Effector memory CD4-positive, alpha-beta T cell (primary cell): Measurements from ENCODE around the gene MYO16.

Experiments used
- DNase-seq, 3 donors: peaks; one replicate each; pipeline ENCODE4 v3.0.0-alpha.2; 2020
- H3K27ac ChIP-seq: 2 replicates; pipeline ENCODE4 v1.7.0; 2013; ENCODE audit warnings: mild to moderate bottlenecking, low read length, moderate library complexity; ENCODE audit not compliant: insufficient read depth, poor library complexity, severe bottlenecking
- H3K27me3 ChIP-seq: replicated peaks from 2 replicates; pipeline ENCODE4 v1.7.0; 2013; ENCODE audit warnings: mild to moderate bottlenecking, low read length; ENCODE audit not compliant: insufficient read depth, control insufficient read depth, poor library complexity, severe bottlenecking
- H3K36me3 ChIP-seq: 2 replicates; pipeline ENCODE4 v1.7.0; 2013; ENCODE audit warnings: mild to moderate bottlenecking, low read length, moderate library complexity; ENCODE audit not compliant: control insufficient read depth, insufficient read depth
- H3K4me1 ChIP-seq: 2 replicates; pipeline ENCODE4 v1.7.0; 2013; ENCODE audit warnings: low read length, mild to moderate bottlenecking; ENCODE audit not compliant: control insufficient read depth, insufficient read depth, poor library complexity, severe bottlenecking
- H3K4me3 ChIP-seq: 2 replicates; pipeline ENCODE4 v1.7.0; 2013; ENCODE audit warnings: low read length, low read depth, mild to moderate bottlenecking; ENCODE audit not compliant: insufficient read depth, poor library complexity, severe bottlenecking
- H3K9me3 ChIP-seq: 2 replicates; pipeline ENCODE4 v1.7.0; 2013; ENCODE audit warnings: mild to moderate bottlenecking, low read length, moderate library complexity; ENCODE audit not compliant: control insufficient read depth

Gene MYO16

GRCh38 chr13:108656742-108657141 is 27.3 kb downstream of the MYO16 start:
- Histone ChIP-seq H3K9me3 (no peaks in the 10 kb centered on the region), H3K36me3 (no peaks in the 10 kb centered on the region), H3K27me3 (no peaks in the 10 kb centered on the region), H3K4me3 (no peak overlapping the region), H3K4me1 (no peaks in the 10 kb centered on the region), H3K27ac (no peak overlapping the region)
- no peak for DNase-seq

- H3K27me3 ChIP-seq: no peaks in the 10 kb centered on the region
- no peaks in the 10 kb centered on the region for H3K4me1 ChIP-seq
- no peak overlapping the region for H3K27ac ChIP-seq
- H3K36me3 ChIP-seq: no peaks in the 10 kb centered on the region
- no peak overlapping the region for H3K4me3 ChIP-seq
- H3K9me3 ChIP-seq: no peaks in the 10 kb centered on the region
- no peak for DNase-seq
Observed at GRCh38 chr13:108657519-108657918, 28.1 kb downstream of the MYO16 start.

- H3K36me3 ChIP-seq: no peaks in the 10 kb centered on the region
- no peak overlapping the region for H3K4me3 ChIP-seq
- H3K4me1 ChIP-seq: no peaks in the 10 kb centered on the region
- DNase-seq: no peak
- H3K9me3 ChIP-seq: no peaks in the 10 kb centered on the region
- no peak overlapping the region for H3K27ac ChIP-seq
- no peaks in the 10 kb centered on the region for H3K27me3 ChIP-seq
Observed at GRCh38 chr13:108662528-108662927, 33.1 kb downstream of the MYO16 start.

- DNase-seq: no peak
- Histone ChIP-seq H3K27me3 (no peaks in the 10 kb centered on the region), H3K4me3 (no peak overlapping the region), H3K27ac (no peak overlapping the region), H3K4me1 (no peaks in the 10 kb centered on the region), H3K9me3 (no peaks in the 10 kb centered on the region), H3K36me3 (no peaks in the 10 kb centered on the region)
Observed at GRCh38 chr13:108663710-108664109, 34.3 kb downstream of the MYO16 start.

- H3K36me3 ChIP-seq: no peaks in the 10 kb centered on the region
- no peak overlapping the region for H3K27ac ChIP-seq
- no peak overlapping the region for H3K4me3 ChIP-seq
- H3K4me1 ChIP-seq: no peaks in the 10 kb centered on the region
- DNase-seq: no peak
- no peaks in the 10 kb centered on the region for H3K9me3 ChIP-seq
- no peaks in the 10 kb centered on the region for H3K27me3 ChIP-seq
Observed at GRCh38 chr13:108667205-108667604, 37.8 kb downstream of the MYO16 start.

GRCh38 chr13:108669381-108669780 is 40.0 kb downstream of the MYO16 start:
- Histone ChIP-seq H3K36me3 (no peaks in the 10 kb centered on the region), H3K9me3 (no peaks in the 10 kb centered on the region), H3K4me1 (no peaks in the 10 kb centered on the region), H3K27ac (no peak overlapping the region), H3K4me3 (no peak overlapping the region), H3K27me3 (no peaks in the 10 kb centered on the region)
- no peak for DNase-seq

GRCh38 chr13:108674346-108674745 is 44.9 kb downstream of the MYO16 start:
- H3K27ac ChIP-seq: no peak overlapping the region
- H3K9me3 ChIP-seq: no peaks in the 10 kb centered on the region
- H3K4me1 ChIP-seq: no peaks in the 10 kb centered on the region
- DNase-seq: no peak
- H3K27me3 ChIP-seq: no peaks in the 10 kb centered on the region
- H3K4me3 ChIP-seq: no peak overlapping the region
- H3K36me3 ChIP-seq: no peaks in the 10 kb centered on the region

- Histone ChIP-seq H3K4me1 (no peaks in the 10 kb centered on the region), H3K4me3 (no peak overlapping the region), H3K27me3 (no peaks in the 10 kb centered on the region), H3K27ac (no peak overlapping the region), H3K9me3 (no peaks in the 10 kb centered on the region), H3K36me3 (no peaks in the 10 kb centered on the region)
- no peak for DNase-seq
Observed at GRCh38 chr13:108674771-108675170, 45.4 kb downstream of the MYO16 start.

GRCh38 chr13:108676620-108677019 is 47.2 kb downstream of the MYO16 start:
- Histone ChIP-seq H3K27ac (no peak overlapping the region), H3K4me3 (no peak overlapping the region), H3K27me3 (no peaks in the 10 kb centered on the region), H3K4me1 (no peaks in the 10 kb centered on the region), H3K36me3 (no peaks in the 10 kb centered on the region), H3K9me3 (no peaks in the 10 kb centered on the region)
- DNase-seq: no peak

- Histone ChIP-seq H3K4me3 (no peak overlapping the region), H3K9me3 (no peaks in the 10 kb centered on the region), H3K36me3 (no peaks in the 10 kb centered on the region), H3K27ac (no peak overlapping the region), H3K27me3 (no peaks in the 10 kb centered on the region), H3K4me1 (no peaks in the 10 kb centered on the region)
- DNase-seq: no peak
Observed at GRCh38 chr13:108677806-108678205, 48.4 kb downstream of the MYO16 start.

- no peaks in the 10 kb centered on the region for H3K27me3 ChIP-seq
- H3K4me3 ChIP-seq: no peak overlapping the region
- H3K9me3 ChIP-seq: no peaks in the 10 kb centered on the region
- no peak overlapping the region for H3K27ac ChIP-seq
- no peak for DNase-seq
- H3K4me1 ChIP-seq: no peaks in the 10 kb centered on the region
- no peaks in the 10 kb centered on the region for H3K36me3 ChIP-seq
Observed at GRCh38 chr13:108680011-108680410, 50.6 kb downstream of the MYO16 start.
